ENCODE data around the gene PBX3. TPM values are rescaled to one million over a fixed set of nuclear protein-coding genes. Genes with fewer than 3 reads are reported as not detected.
A peak's percentile ranks its signal among the peaks of the same experiment; 100 is the strongest.

PBX3 gene
- total and polyA plus RNA-seq, 9 of the 15 experiments (the other 6 are each of a cell fraction or from before 2014, with no cell fraction given), result 0.14 to 5.8 (median 0.92) TPM

- no peak for FAIRE-seq
- H2AFZ ChIP-seq (ENCODE audit: low read depth, low read length), result no peak overlapping the region
- ChIA-PET CTCF (ENCODE audit: low intra/inter-chr PET ratio) (no interaction called here), POLR2A (no interaction called here)
- in situ Hi-C loops (cut with MboI), result no loop called here
- intact Hi-C loops (cut with micrococcal nuclease), result no loop called here
- no peaks in the 10 kb centered on the region for H3K4me1 ChIP-seq (replicated peaks in 1 of 2; ENCODE audit: control insufficient read depth in 2 of 2, insufficient read depth in 2 of 2, low read length in 2 of 2)
- TF ChIP-seq ZKSCAN1 (IDR thresholded peaks at IDR 0.05; ENCODE audit: low read depth, low read length) (peak; percentile 77; the same call in 1 of the 2 replicates), ARID3A (IDR thresholded peaks at IDR 0.05; ENCODE audit: borderline replicate concordance, low read depth, low read length) (no peak)
- no peak overlapping the region for H3K9ac ChIP-seq (ENCODE audit: insufficient read depth in 1 of 2, low read depth in 2 of 2, low read length in 2 of 2)
- no peaks in the 10 kb centered on the region for H3K79me2 ChIP-seq (ENCODE audit: control insufficient read depth, insufficient read depth, low read length)
- peaks cover 2 to 47% of the 10 kb centered on the region in 2 experiments; a peak in 3 of 5 replicates for H3K27me3 ChIP-seq (ENCODE audit: control insufficient read depth in 2 of 2, insufficient read depth in 2 of 2, low read length in 2 of 2)
- H3K36me3 ChIP-seq (ENCODE audit: control insufficient read depth, insufficient read depth, low read length), result no peaks in the 10 kb centered on the region
- no peak overlapping the region for H3K4me2 ChIP-seq (ENCODE audit: insufficient read depth, low read length)
- peak; percentile 28; the same call in 2 of the 3 replicates for ATAC-seq
- DNase-seq (ENCODE audit: extremely low read depth in 1 of 4, low spot score in 3 of 4), result no peak
- H3K9me3 ChIP-seq (replicated peaks; ENCODE audit: control insufficient read depth, insufficient read depth, low read depth, low read length), result no peaks in the 10 kb centered on the region
- no peaks in the 10 kb centered on the region for H4K20me1 ChIP-seq (replicated peaks; ENCODE audit: control insufficient read depth, insufficient read depth, low read length)
- H3K27ac ChIP-seq (ENCODE audit: extremely low read depth, low read depth, low read length), result no peak overlapping the region
- H3K9me1 ChIP-seq (ENCODE audit: control insufficient read depth, insufficient read depth, low read length), result no peaks in the 10 kb centered on the region
- BruUV-seq (replicated peaks), result no TSS peak
- WGBS (ENCODE audit: insufficient coverage, low coverage, missing lambda C conversion rate), result 2% methylated on average over 20 of the region's 21 CpGs
- no peak overlapping the region for H3K4me3 ChIP-seq
Observed at GRCh38 chr9:126002476-126003350, 255.5 kb downstream of the PBX3 start.
